HepG2 (cell line): Measurements from ENCODE around the gene CRNKL1. TPM values are rescaled to one million over a fixed set of nuclear protein-coding genes. Genes with fewer than 3 reads are reported as not detected.

Experiments
- ATAC-seq: fragments of 200-7000 bp; cut with Tn5 transposase; 3 replicates; pipeline ENCODE4 v1.9.1; 2020; ENCODE audit warnings: mild to moderate bottlenecking, moderate library complexity
- BruUV-seq: library from RNA; stranded (reverse); fragments of 400-500 nt; replicated peaks from 2 replicates; lab custom pipeline; 2021; lab: Mats Ljungman, UMichigan
- CTCF ChIA-PET: fragments of 300-600 bp; formaldehyde crosslinking; extraction: SDS; loops from one replicate; lab custom pipeline; 2021; ENCODE audit warnings: low total read pairs, inconsistent platforms, low intra/inter-chr PET ratio; lab: Yijun Ruan, JAX
- POLR2A ChIA-PET: fragments of 350-600 bp; sonication (Branson Sonifier 250); formaldehyde crosslinking; loops from one replicate; lab custom pipeline; 2020; ENCODE audit warnings: antibody characterized with exemption, inconsistent platforms; lab: Yijun Ruan, JAX
- DNase-seq: peaks from one replicate; pipeline ENCODE4 v3.0.0-alpha.2; 2015; ENCODE audit warnings: low spot score
- FAIRE-seq: peaks from 3 replicates; lab custom pipeline; 2011; peaks lifted over from hg19 to GRCh38; lab: Jason Lieb, UNC
- H2AFZ ChIP-seq: one replicate; pipeline ENCODE4 v1.6.1; 2011; ENCODE audit warnings: low read length, inconsistent platforms
- H3K27ac ChIP-seq: fragments of 300-600 bp; 3 replicates; pipeline ENCODE4 v1.8.0; 2011; ENCODE audit warnings: mixed run types, mild to moderate bottlenecking, mixed read lengths, low read length, inconsistent platforms; ENCODE audit not compliant: insufficient read depth; ENCODE audit errors: extremely low read length
- H3K27me3 ChIP-seq, 2 experiments: fragments of 200-600 bp in 1 of 2; 2 replicates in 1 of 2; 3 replicates in 1 of 2; pipeline versions ENCODE4 v1.6.0 to v1.8.0; 2011; ENCODE audit warnings: low read length in 2 of 2, mild to moderate bottlenecking in 2 of 2, moderate library complexity in 2 of 2, inconsistent platforms in 1 of 2; ENCODE audit not compliant: insufficient read depth in 2 of 2, control insufficient read depth in 1 of 2
- H3K36me3 ChIP-seq, 2 experiments: fragments of 200-600 bp in 1 of 2; replicated peaks in 1 of 2; 2 replicates in 1 of 2; 3 replicates in 1 of 2; pipeline versions ENCODE4 v1.5.1 to v1.8.0; 2011; ENCODE audit warnings: low read length in 2 of 2, inconsistent platforms in 1 of 2; ENCODE audit not compliant: insufficient read depth in 2 of 2, control insufficient read depth in 1 of 2
- H3K4me1 ChIP-seq: 2 replicates; pipeline ENCODE4 v1.5.1; 2012; ENCODE audit warnings: low read length, inconsistent platforms; ENCODE audit not compliant: insufficient read depth
- H3K4me2 ChIP-seq: 2 replicates; pipeline ENCODE4 v1.6.0; 2011; ENCODE audit warnings: low read depth, low read length, inconsistent platforms
- H3K4me3 ChIP-seq, 3 experiments: fragments of 200-600 bp in 1 of 3; sonication (generic), shearing (Covaris generic) in 1 of 3; replicated peaks in 1 of 3; 2 replicates each; pipeline ENCODE4 v1.5.1; 2011 to 2016; ENCODE audit warnings: low read length in 3 of 3, inconsistent platforms in 2 of 3, low read depth in 2 of 3, mild to moderate bottlenecking in 2 of 3, control low read depth in 1 of 3, mixed read lengths in 1 of 3; ENCODE audit not compliant: insufficient read depth in 1 of 3
- H3K79me2 ChIP-seq: one replicate; pipeline ENCODE4 v1.6.1; 2011; ENCODE audit warnings: low read length, inconsistent platforms; ENCODE audit not compliant: insufficient read depth
- H3K9ac ChIP-seq: 2 replicates; pipeline ENCODE4 v1.6.0; 2011; ENCODE audit warnings: mild to moderate bottlenecking, low read depth, low read length, inconsistent platforms; ENCODE audit not compliant: insufficient read depth
- H3K9me3 ChIP-seq: 2 replicates; pipeline ENCODE4 v1.5.1; 2012; ENCODE audit warnings: mild to moderate bottlenecking, low read length
- H4K20me1 ChIP-seq: 2 replicates; pipeline ENCODE4 v1.6.0; 2011; ENCODE audit warnings: inconsistent platforms, mild to moderate bottlenecking, low read length, moderate library complexity; ENCODE audit not compliant: insufficient read depth
- FOXA3 ChIP-seq: IDR thresholded peaks from 2 replicates; pipeline ENCODE4 v1.6.1; 2016; ENCODE audit warnings: missing genetic modification reagents, missing compliant biosample characterization
- GABPA ChIP-seq, 2 experiments: IDR thresholded peaks; 2 replicates each; pipeline ENCODE4 v1.6.1; 2011 to 2016; ENCODE audit warnings: low read depth in 2 of 2, low read length in 1 of 2, missing biosample characterization in 1 of 2, missing genetic modification characterization in 1 of 2
- GABPB1 ChIP-seq: IDR thresholded peaks from 2 replicates; pipeline ENCODE4 v1.6.1; 2016; ENCODE audit warnings: mild to moderate bottlenecking, missing genetic modification reagents, moderate library complexity, missing compliant biosample characterization
- MAF1 ChIP-seq: sonication (generic); formaldehyde crosslinking; IDR thresholded peaks from 2 replicates; pipeline ENCODE4 v1.5.0; 2020; ENCODE audit warnings: missing genetic modification reagents, borderline replicate concordance
- SOX5 ChIP-seq: IDR thresholded peaks from 2 replicates; pipeline ENCODE4 v1.6.1; 2016; ENCODE audit warnings: borderline replicate concordance
- ZNF251 ChIP-seq: sonication (generic); formaldehyde crosslinking; IDR thresholded peaks from 2 replicates; pipeline ENCODE4 v1.9.0; 2021; ENCODE audit warnings: mild to moderate bottlenecking, missing genetic modification reagents
- ZNF441 ChIP-seq: sonication (generic); formaldehyde crosslinking; IDR thresholded peaks from 2 replicates; pipeline ENCODE4 v1.7.0; 2021; ENCODE audit warnings: missing genetic modification reagents, borderline replicate concordance
- ZNF556 ChIP-seq: sonication (generic); formaldehyde crosslinking; IDR thresholded peaks from 2 replicates; pipeline ENCODE4 v1.4.0; 2020; ENCODE audit warnings: mild to moderate bottlenecking, missing genetic modification reagents, borderline replicate concordance
- WGBS: methylation state at CpG from one replicate; pipeline ENCODE4 v1.1.6; 2017; ENCODE audit warnings: low lambda C conversion rate; 5-methylcytosine and 5-hydroxymethylcytosine counted together
- in situ Hi-C: cut with HindIII; loops from 2 replicates; pipeline ENCODE4 v1.10.0; 2017; ENCODE audit warnings: low pct_unique_long_range_greater_than_20kb; ENCODE audit not compliant: extremely low pct_ligation_motif_present
- intact Hi-C: fragments of 100-400 bp; cut with micrococcal nuclease; formaldehyde crosslinking; loops from one replicate; pipeline ENCODE4 v1.10.0; 2022; ENCODE audit not compliant: unreplicated experiment
- polyA plus RNA-seq, 8 experiments: library from polyadenylated mRNA; depleted of rRNA in 3 of 8; stranded (reverse) in 7 of 8; unstranded in 1 of 8; fragments of >200 nt; fragmentation: Illumina TruSeq in 4 of 8; extraction: Trizol in 4 of 8; gene quantifications; 2 replicates each; pipeline versions ENCODE4 v1.2.1 to v1.2.3, GENCODE V29; 2011 to 2016; ENCODE audit warnings: low read depth in 4 of 8, missing spikeins in 1 of 8, mixed read lengths in 1 of 8; ENCODE audit not compliant: insufficient read depth in 1 of 8
- total RNA-seq, 5 experiments: library from RNA; depleted of rRNA; stranded (reverse); fragments of >200 nt; fragmentation: Illumina TruSeq; extraction: Trizol; gene quantifications; 2 replicates each; pipeline ENCODE4 v1.2.3, GENCODE V29; 2016; ENCODE audit warnings: low read depth in 1 of 5
- TF ChIP-seq, protein P1 (sequence below): IDR thresholded peaks from 2 replicates; pipeline ENCODE4 v1.4.0; 2020; ENCODE audit warnings: mild to moderate bottlenecking, missing genetic modification reagents

CRNKL1 gene
- total and polyA plus RNA-seq, 2 of the 13 experiments (the other 11 are each of a cell fraction or from before 2014, with no cell fraction given): 12.3 to 64.5 TPM

DNA sequence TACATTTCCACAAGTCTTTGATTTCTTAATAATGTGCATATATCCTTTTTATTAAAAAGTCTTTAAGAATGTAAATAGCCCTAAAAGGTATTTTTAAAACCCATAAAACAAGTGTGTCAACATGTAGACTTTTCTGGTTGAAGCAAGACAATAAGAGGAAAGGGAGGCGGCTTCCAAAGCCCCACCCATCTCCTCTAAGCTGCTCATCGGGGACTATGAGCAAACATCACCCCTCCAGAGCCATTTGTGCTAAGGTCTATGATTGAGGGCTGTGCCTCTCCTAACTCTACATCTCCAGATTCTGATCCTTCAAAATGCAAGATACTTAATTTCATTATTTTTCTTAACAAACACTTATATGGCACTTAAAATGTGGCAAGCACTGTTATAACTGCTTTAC is 37.6 kb downstream of the CRNKL1 start:
- Histone ChIP-seq H3K4me1 (peaks cover 79% of the 10 kb centered on the region), H3K4me2 (peak overlapping the region; percentile 52; the same call in 1 of the 2 replicates), H4K20me1 (peaks cover 5% of the 10 kb centered on the region; the same call in 1 of the 2 replicates), H3K27ac (no peak overlapping the region), H3K27me3 (no peaks in the 10 kb centered on the region; a peak in 1 of 5 replicates), H2AFZ (no peak overlapping the region), H3K9me3 (no peaks in the 10 kb centered on the region), H3K9ac (no peak overlapping the region), H3K36me3 (0 out of 5 replicates have a peak, but pooled peaks cover 0 to 8% of the 10 kb centered on the region in 2 experiments), H3K79me2 (peaks cover 24% of the 10 kb centered on the region), H3K4me3 (no peak overlapping the region)
- ATAC-seq (no peak), DNase-seq (no peak), FAIRE-seq (no peak)
- ChIA-PET CTCF (no interaction called here), POLR2A (interaction anchor here (1.0 to 4.2 kb wide), 3 partner anchors 12 to 38 kb away, joined by 3 to 53 read pairs (median 4); partner anchors contain the start of genes CFAP61 and CRNKL1)
- intact Hi-C loops: no loop called here
- in situ Hi-C loops: no loop called here
- WGBS: 13% methylated on average over 2 of the region's 2 CpGs
- BruUV-seq: no TSS peak
- no peak for TF ChIP-seq ZNF441
- TF ChIP-seq GABPB1: no peak
- TF ChIP-seq SOX5 (CRISPR knock-in tag): peak; percentile 28; the same call in 1 of the 2 replicates
- no peak for TF ChIP-seq GABPA (IDR thresholded peaks at IDR 0.05; ENCODE audit: low read depth, low read length)
- 0 out of 2 replicates have a peak, but pooled peaks have one; percentile 25 for TF ChIP-seq GABPA (CRISPR knock-in tag; IDR thresholded peaks at IDR 0.05; ENCODE audit: low read depth)
- TF ChIP-seq MAF1: no peak
- TF ChIP-seq FOXA3 (CRISPR knock-in tag): 0 out of 2 replicates have a peak, but pooled peaks have one; percentile 7

DNA sequence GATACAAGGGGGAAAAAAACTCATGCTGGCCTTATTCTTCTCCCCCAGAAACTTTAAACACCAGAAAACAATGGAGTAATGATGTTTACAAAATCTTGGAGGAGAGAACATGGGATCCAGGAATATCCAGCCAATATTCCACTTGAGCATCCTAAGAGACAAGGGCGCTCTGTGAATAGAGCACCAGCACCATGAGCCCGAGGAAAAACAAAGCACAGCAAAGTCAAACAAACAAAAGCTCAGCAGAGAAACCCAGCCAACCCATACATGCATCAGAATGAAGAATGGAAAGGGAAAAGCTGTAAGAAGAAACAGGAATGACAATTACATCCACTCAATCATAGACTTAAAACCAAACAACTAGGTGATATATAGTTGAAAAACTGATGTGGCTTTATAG is 39.7 kb downstream of the CRNKL1 start:
- no peak for DNase-seq
- Histone ChIP-seq H3K9ac (no peak overlapping the region), H3K79me2 (peaks cover 3% of the 10 kb centered on the region), H4K20me1 (no peaks in the 10 kb centered on the region), H2AFZ (no peak overlapping the region), H3K27me3 (no peaks in the 10 kb centered on the region), H3K27ac (no peak overlapping the region), H3K9me3 (no peaks in the 10 kb centered on the region), H3K4me3 (no peak overlapping the region), H3K4me2 (peak overlapping the region; percentile 0; the same call in 1 of the 2 replicates), H3K36me3 (no peaks in the 10 kb centered on the region), H3K4me1 (peaks cover 75% of the 10 kb centered on the region)
- ChIA-PET CTCF (no interaction called here), POLR2A (no interaction called here)
- in situ Hi-C loops: no loop called here
- ATAC-seq: no peak
- intact Hi-C loops: no loop called here
- TF ChIP-seq, protein P1, sequence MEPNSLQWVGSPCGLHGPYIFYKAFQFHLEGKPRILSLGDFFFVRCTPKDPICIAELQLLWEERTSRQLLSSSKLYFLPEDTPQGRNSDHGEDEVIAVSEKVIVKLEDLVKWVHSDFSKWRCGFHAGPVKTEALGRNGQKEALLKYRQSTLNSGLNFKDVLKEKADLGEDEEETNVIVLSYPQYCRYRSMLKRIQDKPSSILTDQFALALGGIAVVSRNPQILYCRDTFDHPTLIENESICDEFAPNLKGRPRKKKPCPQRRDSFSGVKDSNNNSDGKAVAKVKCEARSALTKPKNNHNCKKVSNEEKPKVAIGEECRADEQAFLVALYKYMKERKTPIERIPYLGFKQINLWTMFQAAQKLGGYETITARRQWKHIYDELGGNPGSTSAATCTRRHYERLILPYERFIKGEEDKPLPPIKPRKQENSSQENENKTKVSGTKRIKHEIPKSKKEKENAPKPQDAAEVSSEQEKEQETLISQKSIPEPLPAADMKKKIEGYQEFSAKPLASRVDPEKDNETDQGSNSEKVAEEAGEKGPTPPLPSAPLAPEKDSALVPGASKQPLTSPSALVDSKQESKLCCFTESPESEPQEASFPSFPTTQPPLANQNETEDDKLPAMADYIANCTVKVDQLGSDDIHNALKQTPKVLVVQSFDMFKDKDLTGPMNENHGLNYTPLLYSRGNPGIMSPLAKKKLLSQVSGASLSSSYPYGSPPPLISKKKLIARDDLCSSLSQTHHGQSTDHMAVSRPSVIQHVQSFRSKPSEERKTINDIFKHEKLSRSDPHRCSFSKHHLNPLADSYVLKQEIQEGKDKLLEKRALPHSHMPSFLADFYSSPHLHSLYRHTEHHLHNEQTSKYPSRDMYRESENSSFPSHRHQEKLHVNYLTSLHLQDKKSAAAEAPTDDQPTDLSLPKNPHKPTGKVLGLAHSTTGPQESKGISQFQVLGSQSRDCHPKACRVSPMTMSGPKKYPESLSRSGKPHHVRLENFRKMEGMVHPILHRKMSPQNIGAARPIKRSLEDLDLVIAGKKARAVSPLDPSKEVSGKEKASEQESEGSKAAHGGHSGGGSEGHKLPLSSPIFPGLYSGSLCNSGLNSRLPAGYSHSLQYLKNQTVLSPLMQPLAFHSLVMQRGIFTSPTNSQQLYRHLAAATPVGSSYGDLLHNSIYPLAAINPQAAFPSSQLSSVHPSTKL: peak; percentile 12; the same call in 1 of the 2 replicates
- no peak for TF ChIP-seq ZNF251 (CRISPR knock-in tag)
- TF ChIP-seq ZNF556: no peak
- no peak for FAIRE-seq
- no TSS peak for BruUV-seq
- 31% methylated on average over 2 of the region's 2 CpGs for WGBS
